ENCODE measurements around the gene FBN1. TPM values are rescaled to one million over a fixed set of nuclear protein-coding genes. Genes with fewer than 3 reads are reported as not detected.

FBN1 gene
- total RNA-seq, 1 experiment from 2014 or later, result 6.7 TPM

DNA sequence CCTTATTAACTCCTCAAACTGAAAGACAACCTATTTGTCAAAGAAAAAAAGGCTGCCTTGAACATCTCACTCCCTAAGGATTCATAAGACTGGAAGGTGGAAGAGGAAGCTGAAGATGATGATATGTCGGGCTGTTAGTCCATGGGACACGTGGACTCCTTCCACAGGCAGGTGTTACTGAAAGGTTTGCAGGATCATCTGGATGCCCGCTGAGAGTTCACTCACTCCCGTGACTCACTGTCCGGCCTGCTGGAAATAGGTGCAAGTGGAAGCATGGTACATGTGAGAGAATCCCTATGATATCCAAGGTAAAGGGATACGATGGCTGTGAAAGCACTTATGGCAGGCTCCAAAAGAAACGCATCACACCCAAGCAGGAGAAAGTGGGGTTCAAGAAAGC lies 33.3 kb upstream of the FBN1 start:
- Histone ChIP-seq H3K4me2 (ENCODE audit: low read length) (no peak overlapping the region), H3K9me3 (ENCODE audit: low read length) (no peaks in the 10 kb centered on the region), H3K27me3 (ENCODE audit: low read length) (no peaks in the 10 kb centered on the region), H3K4me3 (ENCODE audit: low read length) (no peak overlapping the region), H3K9ac (ENCODE audit: low read length) (no peak overlapping the region), H3F3A (ENCODE audit: low read length, unreplicated experiment) (peaks cover 6% of the 10 kb centered on the region), H2AFZ (ENCODE audit: low read length) (no peak overlapping the region), H3K9me2 (replicated peaks; ENCODE audit: low read length) (no peaks in the 10 kb centered on the region), H4K20me1 (ENCODE audit: low read length) (no peaks in the 10 kb centered on the region), H3K27ac (ENCODE audit: low read length) (no peak overlapping the region), H3K79me2 (ENCODE audit: low read length) (no peaks in the 10 kb centered on the region), H3K36me3 (ENCODE audit: low read depth, low read length) (no peaks in the 10 kb centered on the region), H3K4me1 (ENCODE audit: insufficient read depth, low read length) (peaks cover 40% of the 10 kb centered on the region)
- ATAC-seq (no peak), DNase-seq (no peak)
- POLR2A ChIA-PET (ENCODE audit: unreplicated experiment), result no interaction called here
- no TSS peak for BruUV-seq (replicated peaks)
- TF ChIP-seq EZH2 (IDR thresholded peaks at IDR 0.05; ENCODE audit: low read length, unreplicated experiment) (no peak), EZH2phosphoT487 (IDR thresholded peaks at IDR 0.05; ENCODE audit: borderline replicate concordance, low read length) (no peak)
- TF ChIP-seq, protein P1, sequence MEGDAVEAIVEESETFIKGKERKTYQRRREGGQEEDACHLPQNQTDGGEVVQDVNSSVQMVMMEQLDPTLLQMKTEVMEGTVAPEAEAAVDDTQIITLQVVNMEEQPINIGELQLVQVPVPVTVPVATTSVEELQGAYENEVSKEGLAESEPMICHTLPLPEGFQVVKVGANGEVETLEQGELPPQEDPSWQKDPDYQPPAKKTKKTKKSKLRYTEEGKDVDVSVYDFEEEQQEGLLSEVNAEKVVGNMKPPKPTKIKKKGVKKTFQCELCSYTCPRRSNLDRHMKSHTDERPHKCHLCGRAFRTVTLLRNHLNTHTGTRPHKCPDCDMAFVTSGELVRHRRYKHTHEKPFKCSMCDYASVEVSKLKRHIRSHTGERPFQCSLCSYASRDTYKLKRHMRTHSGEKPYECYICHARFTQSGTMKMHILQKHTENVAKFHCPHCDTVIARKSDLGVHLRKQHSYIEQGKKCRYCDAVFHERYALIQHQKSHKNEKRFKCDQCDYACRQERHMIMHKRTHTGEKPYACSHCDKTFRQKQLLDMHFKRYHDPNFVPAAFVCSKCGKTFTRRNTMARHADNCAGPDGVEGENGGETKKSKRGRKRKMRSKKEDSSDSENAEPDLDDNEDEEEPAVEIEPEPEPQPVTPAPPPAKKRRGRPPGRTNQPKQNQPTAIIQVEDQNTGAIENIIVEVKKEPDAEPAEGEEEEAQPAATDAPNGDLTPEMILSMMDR (conservative IDR thresholded peaks at IDR 0.05; ENCODE audit: low read depth, low read length), result no peak
- CTCF ChIA-PET, result no interaction called here
- intact Hi-C loops (cut with micrococcal nuclease), result no loop called here

DNA sequence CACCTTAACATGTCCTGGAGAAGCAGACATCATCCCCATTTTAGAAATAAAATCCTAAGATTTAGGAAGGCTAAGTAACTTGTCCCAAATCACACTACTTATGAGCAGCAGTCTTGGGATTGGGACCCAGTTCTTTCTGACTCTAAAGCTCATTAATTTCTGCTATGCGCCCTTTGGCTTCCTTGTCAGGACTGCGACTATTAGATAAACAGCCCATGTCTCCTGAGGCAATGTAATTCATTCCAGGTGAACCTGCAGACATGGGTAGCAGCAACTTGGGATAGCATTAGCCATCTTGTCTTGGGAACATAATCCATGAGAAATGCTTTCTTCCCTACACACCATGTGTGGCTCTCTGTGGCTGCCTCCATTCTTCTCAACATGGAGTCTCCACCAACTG lies 32.3 kb upstream of the FBN1 start:
- Histone ChIP-seq H3K36me3 (ENCODE audit: low read depth, low read length) (no peaks in the 10 kb centered on the region), H3K4me2 (ENCODE audit: low read length) (no peak overlapping the region), H2AFZ (ENCODE audit: low read length) (no peak overlapping the region), H4K20me1 (ENCODE audit: low read length) (no peaks in the 10 kb centered on the region), H3K4me1 (ENCODE audit: insufficient read depth, low read length) (peaks cover 29% of the 10 kb centered on the region), H3K27me3 (ENCODE audit: low read length) (no peaks in the 10 kb centered on the region), H3K9me2 (replicated peaks; ENCODE audit: low read length) (no peaks in the 10 kb centered on the region), H3F3A (ENCODE audit: low read length, unreplicated experiment) (peaks cover 6% of the 10 kb centered on the region), H3K9me3 (ENCODE audit: low read length) (no peaks in the 10 kb centered on the region), H3K4me3 (ENCODE audit: low read length) (no peak overlapping the region), H3K79me2 (ENCODE audit: low read length) (no peaks in the 10 kb centered on the region), H3K27ac (ENCODE audit: low read length) (no peak overlapping the region), H3K9ac (ENCODE audit: low read length) (no peak overlapping the region)
- ChIA-PET CTCF (no interaction called here), POLR2A (ENCODE audit: unreplicated experiment) (no interaction called here)
- intact Hi-C loops (cut with micrococcal nuclease), result no loop called here
- ATAC-seq (no peak), DNase-seq (no peak)
- TF ChIP-seq, protein P1 (conservative IDR thresholded peaks at IDR 0.05; ENCODE audit: low read depth, low read length), result no peak
- TF ChIP-seq EZH2phosphoT487 (IDR thresholded peaks at IDR 0.05; ENCODE audit: borderline replicate concordance, low read length) (no peak), EZH2 (IDR thresholded peaks at IDR 0.05; ENCODE audit: low read length, unreplicated experiment) (no peak)
- no TSS peak for BruUV-seq (replicated peaks)

DNA sequence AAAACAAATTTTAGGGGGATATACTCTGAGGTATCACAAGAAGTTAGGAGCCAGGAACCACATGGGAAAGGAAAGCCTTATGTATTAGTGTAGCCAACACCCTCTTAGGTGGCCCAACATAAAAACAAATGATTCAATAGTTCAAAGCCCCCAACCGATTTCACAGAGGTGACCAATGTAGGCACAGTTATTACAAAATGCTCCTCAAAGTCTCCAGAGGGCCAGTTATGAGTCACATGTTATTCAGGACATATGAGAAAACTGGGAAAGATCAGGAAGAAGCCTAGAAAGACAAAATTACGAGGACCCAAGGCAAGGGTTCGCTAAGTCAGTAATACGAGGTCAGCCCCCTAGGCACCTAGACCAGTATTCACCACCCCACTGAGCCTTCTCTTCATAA lies 29.9 kb upstream of the FBN1 start:
- DNase-seq, result peak; percentile 8
- Histone ChIP-seq H3K9me3 (ENCODE audit: low read length) (no peaks in the 10 kb centered on the region), H3K27ac (ENCODE audit: low read length) (no peak overlapping the region), H3K9ac (ENCODE audit: low read length) (no peak overlapping the region), H3F3A (ENCODE audit: low read length, unreplicated experiment) (no peaks in the 10 kb centered on the region), H3K36me3 (ENCODE audit: low read depth, low read length) (no peaks in the 10 kb centered on the region), H3K4me2 (ENCODE audit: low read length) (no peak overlapping the region), H4K20me1 (ENCODE audit: low read length) (no peaks in the 10 kb centered on the region), H2AFZ (ENCODE audit: low read length) (no peak overlapping the region), H3K9me2 (replicated peaks; ENCODE audit: low read length) (0 out of 2 replicates have a peak, but pooled peaks cover 7% of the 10 kb centered on the region), H3K4me3 (ENCODE audit: low read length) (no peak overlapping the region), H3K79me2 (ENCODE audit: low read length) (no peaks in the 10 kb centered on the region), H3K27me3 (ENCODE audit: low read length) (no peaks in the 10 kb centered on the region), H3K4me1 (ENCODE audit: insufficient read depth, low read length) (peaks cover 28% of the 10 kb centered on the region)
- ATAC-seq, result no peak
- POLR2A ChIA-PET (ENCODE audit: unreplicated experiment), result no interaction called here
- intact Hi-C loops (cut with micrococcal nuclease), result no loop called here
- no TSS peak for BruUV-seq (replicated peaks)
- no peak for TF ChIP-seq EZH2 (IDR thresholded peaks at IDR 0.05; ENCODE audit: low read length, unreplicated experiment)
- no peak for TF ChIP-seq EZH2phosphoT487 (IDR thresholded peaks at IDR 0.05; ENCODE audit: borderline replicate concordance, low read length)
- CTCF ChIA-PET, result no interaction called here
